Mesenchymal stem cell (in vitro differentiated cells and primary cell): ENCODE data around the gene SEC14L5.

Experiments
- DNase-seq: peaks from one replicate; pipeline ENCODE4 v3.0.0-alpha.2; 2013
- H2AFZ ChIP-seq: one replicate; pipeline ENCODE4 v1.6.1; 2013; ENCODE audit warnings: low read depth, mild to moderate bottlenecking, control low read depth, inconsistent platforms, low read length, moderate library complexity
- H2AK5ac ChIP-seq: 2 replicates; pipeline ENCODE4 v1.6.1; 2013; ENCODE audit warnings: low read length, moderate library complexity, mild to moderate bottlenecking, inconsistent platforms; ENCODE audit not compliant: severe bottlenecking
- H2BK120ac ChIP-seq: one replicate; pipeline ENCODE4 v1.6.1; 2013; ENCODE audit warnings: low read depth, mild to moderate bottlenecking, inconsistent platforms, low read length, moderate library complexity
- H2BK12ac ChIP-seq, 2 experiments: one replicate each; pipeline ENCODE4 v1.6.1; 2013; ENCODE audit warnings: inconsistent platforms in 2 of 2, low read length in 2 of 2, mild to moderate bottlenecking in 2 of 2, moderate library complexity in 2 of 2, control low read depth in 1 of 2
- H2BK15ac ChIP-seq: one replicate; pipeline ENCODE4 v1.6.1; 2013; ENCODE audit warnings: mild to moderate bottlenecking, low read depth, inconsistent platforms; ENCODE audit not compliant: poor library complexity, severe bottlenecking
- H2BK5ac ChIP-seq: 2 replicates; pipeline ENCODE4 v1.6.1; 2013; ENCODE audit warnings: low read depth, mild to moderate bottlenecking, low read length, control low read depth, inconsistent platforms; ENCODE audit not compliant: poor library complexity, severe bottlenecking
- H3K14ac ChIP-seq, 2 experiments: one replicate each; pipeline ENCODE4 v1.6.1; 2013; ENCODE audit warnings: inconsistent platforms in 2 of 2, low read length in 2 of 2, control low read depth in 1 of 2, mild to moderate bottlenecking in 1 of 2, moderate library complexity in 1 of 2
- H3K18ac ChIP-seq, 2 experiments: one replicate each; pipeline ENCODE4 v1.6.1; 2013; ENCODE audit warnings: inconsistent platforms in 2 of 2, low read length in 2 of 2, control low read depth in 1 of 2, low read depth in 1 of 2, mild to moderate bottlenecking in 1 of 2
- H3K23ac ChIP-seq, 2 experiments: one replicate each; pipeline ENCODE4 v1.6.1; 2013; ENCODE audit warnings: inconsistent platforms in 2 of 2, low read length in 2 of 2, mild to moderate bottlenecking in 2 of 2, moderate library complexity in 2 of 2, control low read depth in 1 of 2
- H3K27ac ChIP-seq: 2 replicates; pipeline ENCODE4 v1.5.1; 2013; ENCODE audit warnings: mild to moderate bottlenecking, moderate library complexity, low read length, control low read depth, inconsistent platforms; ENCODE audit not compliant: poor library complexity, severe bottlenecking
- H3K27me3 ChIP-seq, 2 experiments: 2 replicates each; pipeline versions ENCODE4 v1.6.1 to v1.7.0; 2013; ENCODE audit warnings: low read length in 2 of 2, mild to moderate bottlenecking in 2 of 2, moderate library complexity in 2 of 2, control low read depth in 1 of 2, inconsistent platforms in 1 of 2; ENCODE audit not compliant: control insufficient read depth in 1 of 2, insufficient read depth in 1 of 2
- H3K36me3 ChIP-seq, 2 experiments: 2 replicates each; pipeline versions ENCODE4 v1.6.1 to v1.7.0; 2013; ENCODE audit warnings: low read length in 2 of 2, control low read depth in 1 of 2, inconsistent platforms in 1 of 2, low read depth in 1 of 2, mild to moderate bottlenecking in 1 of 2; ENCODE audit not compliant: insufficient read depth in 2 of 2, control insufficient read depth in 1 of 2
- H3K4ac ChIP-seq, 2 experiments: one replicate each; pipeline ENCODE4 v1.6.1; 2013; ENCODE audit warnings: inconsistent platforms in 2 of 2, low read length in 2 of 2, mild to moderate bottlenecking in 2 of 2, moderate library complexity in 2 of 2, control low read depth in 1 of 2, low read depth in 1 of 2
- H3K4me1 ChIP-seq: 2 replicates; pipeline ENCODE4 v1.6.1; 2013; ENCODE audit warnings: low read depth, low read length, control low read depth; ENCODE audit not compliant: control insufficient read depth, insufficient read depth
- H3K4me2 ChIP-seq: 2 replicates; pipeline ENCODE4 v1.6.1; 2013; ENCODE audit warnings: low read length, mild to moderate bottlenecking, inconsistent platforms; ENCODE audit not compliant: poor library complexity, severe bottlenecking
- H3K4me3 ChIP-seq, 2 experiments: 2 replicates each; pipeline versions ENCODE4 v1.5.1 to v1.7.0; 2013; ENCODE audit warnings: low read length in 2 of 2, mild to moderate bottlenecking in 2 of 2, control low read depth in 1 of 2, low read depth in 1 of 2; ENCODE audit not compliant: insufficient read depth in 1 of 2
- H3K79me1 ChIP-seq: replicated peaks from 2 replicates; pipeline ENCODE4 v1.6.1; 2013; ENCODE audit warnings: mild to moderate bottlenecking, control low read depth, low read length, inconsistent platforms; ENCODE audit not compliant: poor library complexity, severe bottlenecking
- H3K9ac ChIP-seq: 2 replicates; pipeline ENCODE4 v1.7.0; 2013; ENCODE audit warnings: mild to moderate bottlenecking, low read length, moderate library complexity
- H3K9me3 ChIP-seq: 2 replicates; pipeline ENCODE4 v1.7.0; 2013; ENCODE audit warnings: mild to moderate bottlenecking, low read length; ENCODE audit not compliant: control insufficient read depth
- H4K8ac ChIP-seq: one replicate; pipeline ENCODE4 v1.6.1; 2013; ENCODE audit warnings: inconsistent platforms, mild to moderate bottlenecking, low read length, moderate library complexity
- H4K91ac ChIP-seq: one replicate; pipeline ENCODE4 v1.6.1; 2013; ENCODE audit warnings: mild to moderate bottlenecking, low read length, inconsistent platforms
- WGBS: methylation state at CpG from one replicate; pipeline ENCODE4 v1.1.7; 2013; ENCODE audit warnings: mixed read lengths; 5-methylcytosine and 5-hydroxymethylcytosine counted together

SEC14L5 gene

DNA sequence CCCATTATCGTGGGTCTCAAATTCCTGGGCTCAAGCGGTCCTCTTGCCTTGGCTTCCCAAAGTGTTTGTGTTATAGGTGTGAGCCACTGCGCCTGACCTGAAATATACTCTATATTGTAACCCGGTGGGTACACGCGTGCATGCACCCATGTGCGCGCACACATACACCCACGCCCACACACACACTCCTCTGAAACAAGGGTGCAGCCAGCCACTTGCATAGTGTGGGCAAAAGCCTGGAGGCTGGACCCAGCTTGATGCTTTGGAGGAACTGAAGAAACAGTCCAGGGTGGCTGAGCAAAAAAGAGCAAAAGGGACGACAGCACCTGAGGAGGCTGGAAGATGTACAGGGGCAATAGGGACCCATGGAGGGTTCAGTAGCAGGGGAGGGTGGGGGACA lies 45.7 kb downstream of the SEC14L5 start:
- Histone ChIP-seq H3K18ac (no peak overlapping the region), H3K79me1 (no peaks in the 10 kb centered on the region), H3K23ac (no peak overlapping the region), H2BK120ac (no peak overlapping the region), H2AK5ac (no peak overlapping the region), H3K4me1 (no peaks in the 10 kb centered on the region), H3K4ac (no peak overlapping the region), H3K27me3 (peaks cover 17 to 20% of the 10 kb centered on the region in 2 experiments), H3K9ac (no peak overlapping the region), H4K91ac (no peak overlapping the region), H2BK15ac (no peak overlapping the region), H2BK12ac (no peak overlapping the region), H2AFZ (no peak overlapping the region), H2BK5ac (no peak overlapping the region), H3K36me3 (no peaks in the 10 kb centered on the region), H3K4me3 (no peak overlapping the region), H4K8ac (no peak overlapping the region), H3K4me2 (no peak overlapping the region), H3K27ac (no peak overlapping the region), H3K9me3 (no peaks in the 10 kb centered on the region), H3K14ac (no peak overlapping the region)
- 92% methylated on average over 10 of the region's 10 CpGs for WGBS
- DNase-seq = no peak

DNA sequence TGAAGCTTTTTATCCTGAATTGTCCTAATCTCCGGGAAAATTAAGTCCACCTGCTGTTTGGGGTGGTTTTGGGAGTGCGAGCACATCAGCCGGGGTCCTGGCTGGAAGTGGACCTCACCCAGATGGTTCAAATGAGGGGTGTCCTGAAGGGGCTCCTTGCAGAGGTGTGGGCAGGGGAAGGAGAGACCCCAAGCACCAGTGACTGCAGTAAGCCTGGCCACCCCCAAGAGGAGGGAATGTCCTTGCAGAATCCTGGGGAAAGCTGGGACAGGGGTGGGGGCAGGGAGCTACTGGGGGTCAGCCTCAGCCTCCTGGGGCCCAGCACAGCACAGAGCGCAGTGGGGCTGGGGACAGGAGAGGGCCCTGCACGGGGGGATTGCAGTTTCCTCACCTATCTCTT lies 46.2 kb downstream of the SEC14L5 start:
- H3K4me2 ChIP-seq = no peak overlapping the region
- H4K8ac ChIP-seq = no peak overlapping the region
- peaks cover 19 to 21% of the 10 kb centered on the region in 2 experiments for H3K27me3 ChIP-seq
- H4K91ac ChIP-seq = no peak overlapping the region
- H3K9ac ChIP-seq = no peak overlapping the region
- H3K36me3 ChIP-seq = no peaks in the 10 kb centered on the region
- no peak overlapping the region for H2BK12ac ChIP-seq
- no peak overlapping the region for H3K27ac ChIP-seq
- H3K4me1 ChIP-seq = no peaks in the 10 kb centered on the region
- no peak overlapping the region for H3K4me3 ChIP-seq
- H2BK15ac ChIP-seq = no peak overlapping the region
- H3K9me3 ChIP-seq = no peaks in the 10 kb centered on the region
- no peak overlapping the region for H2BK120ac ChIP-seq
- H3K23ac ChIP-seq = no peak overlapping the region
- no peak overlapping the region for H3K14ac ChIP-seq
- DNase-seq = no peak
- no peak overlapping the region for H3K4ac ChIP-seq
- no peaks in the 10 kb centered on the region for H3K79me1 ChIP-seq
- H3K18ac ChIP-seq = no peak overlapping the region
- no peak overlapping the region for H2BK5ac ChIP-seq
- WGBS = 91% methylated on average over 4 of the region's 5 CpGs
- H2AFZ ChIP-seq = no peak overlapping the region
- no peak overlapping the region for H2AK5ac ChIP-seq

- Histone ChIP-seq H2BK120ac (no peak overlapping the region), H3K4me1 (no peaks in the 10 kb centered on the region), H2BK12ac (no peak overlapping the region), H3K18ac (no peak overlapping the region), H3K4me3 (no peak overlapping the region), H4K91ac (no peak overlapping the region), H2AK5ac (no peak overlapping the region), H2BK5ac (no peak overlapping the region), H3K23ac (no peak overlapping the region), H3K4ac (no peak overlapping the region), H3K36me3 (no peaks in the 10 kb centered on the region), H3K9ac (no peak overlapping the region), H3K14ac (no peak overlapping the region), H3K79me1 (no peaks in the 10 kb centered on the region), H3K27ac (no peak overlapping the region), H2BK15ac (no peak overlapping the region), H3K4me2 (no peak overlapping the region), H2AFZ (no peak overlapping the region), H3K9me3 (no peaks in the 10 kb centered on the region), H4K8ac (no peak overlapping the region), H3K27me3 (peaks cover 27 to 33% of the 10 kb centered on the region in 2 experiments)
- no peak for DNase-seq
- WGBS = 90% methylated on average over 4 of the region's 4 CpGs
Measured at GRCh38 chr16:5005916-5006315, 47.8 kb downstream of the SEC14L5 start.

DNA sequence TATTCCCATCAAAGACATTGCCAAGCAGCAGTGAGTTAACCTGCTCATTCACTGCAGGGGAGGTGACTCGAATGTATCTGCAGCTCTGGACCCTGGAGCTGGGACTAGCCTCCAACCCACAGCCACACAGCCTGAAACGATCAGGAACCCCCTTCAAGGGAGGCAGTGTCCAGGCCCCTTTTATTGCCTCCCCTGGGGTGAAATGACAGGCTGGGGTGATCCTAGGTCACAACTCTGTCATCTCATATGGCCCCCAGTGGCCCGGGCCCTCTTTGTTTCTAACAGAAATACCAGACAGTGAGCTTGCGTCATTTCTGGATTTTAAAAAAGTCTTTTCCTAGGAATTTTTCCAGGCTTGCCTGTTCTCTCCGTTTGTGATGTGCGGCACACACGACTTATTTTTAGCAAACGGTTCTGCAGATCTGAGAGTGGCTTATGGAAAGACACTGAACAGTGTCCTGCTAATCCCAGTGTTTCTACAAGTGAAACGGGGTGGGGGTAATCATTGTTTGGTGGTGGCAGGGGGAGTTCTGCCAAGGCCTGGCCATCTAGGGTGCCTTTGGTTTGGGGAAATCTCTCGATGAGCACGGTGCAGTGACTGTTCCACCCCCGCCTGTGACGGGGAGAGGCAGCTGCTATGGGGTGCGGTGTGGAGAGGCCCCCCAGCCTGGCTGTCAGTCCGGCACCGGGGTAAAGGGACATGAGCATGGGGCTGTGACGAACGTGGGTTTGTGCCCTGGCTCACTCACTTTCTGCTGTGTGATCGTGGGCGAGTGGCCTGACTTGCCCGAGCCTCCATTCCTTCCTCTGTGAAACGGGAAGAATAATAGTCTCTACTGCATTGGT lies 48.4 kb downstream of the SEC14L5 start:
- no peak overlapping the region for H3K4me2 ChIP-seq
- no peak overlapping the region for H2BK12ac ChIP-seq
- H3K27ac ChIP-seq = no peak overlapping the region
- no peak overlapping the region for H2BK15ac ChIP-seq
- no peak overlapping the region for H3K23ac ChIP-seq
- 80% methylated on average over 22 of the region's 22 CpGs for WGBS
- no peaks in the 10 kb centered on the region for H3K9me3 ChIP-seq
- H3K27me3 ChIP-seq = peaks cover 34% of the 10 kb centered on the region in 2 experiments
- no peaks in the 10 kb centered on the region for H3K4me1 ChIP-seq
- H2BK120ac ChIP-seq = no peak overlapping the region
- H3K4ac ChIP-seq = no peak overlapping the region
- no peak overlapping the region for H2AFZ ChIP-seq
- H4K91ac ChIP-seq = no peak overlapping the region
- H3K18ac ChIP-seq = no peak overlapping the region
- no peak overlapping the region for H2AK5ac ChIP-seq
- no peak overlapping the region for H3K14ac ChIP-seq
- H3K9ac ChIP-seq = no peak overlapping the region
- H2BK5ac ChIP-seq = no peak overlapping the region
- no peaks in the 10 kb centered on the region for H3K79me1 ChIP-seq
- no peak overlapping the region for H4K8ac ChIP-seq
- no peak overlapping the region for H3K4me3 ChIP-seq
- H3K36me3 ChIP-seq = no peaks in the 10 kb centered on the region
- no peak for DNase-seq
